ENCODE measurements around the gene VGLL2. TPM values are rescaled to one million over a fixed set of nuclear protein-coding genes. Genes with fewer than 3 reads are reported as not detected.

VGLL2 gene
- total and polyA plus RNA-seq, 2 of the 13 experiments (the other 11 are each of a cell fraction or from before 2014, with no cell fraction given), result not detected

GRCh38 chr6:117267054-117267347 is 1.6 kb downstream of the VGLL2 start (continued):
- TF ChIP-seq ZNF512B (CRISPR knock-in tag; IDR thresholded peaks at IDR 0.05; ENCODE audit: borderline replicate concordance) (no peak), HMGXB3 (CRISPR knock-in tag; IDR thresholded peaks at IDR 0.05; ENCODE audit: borderline replicate concordance) (no peak), SETDB1 (CRISPR knock-in tag; IDR thresholded peaks at IDR 0.05; ENCODE audit: borderline replicate concordance) (no peak), PRPF4 (IDR thresholded peaks at IDR 0.05; ENCODE audit: low read depth, low read length, poor library complexity, severe bottlenecking) (no peak), KIAA2018 (CRISPR knock-in tag; IDR thresholded peaks at IDR 0.05; ENCODE audit: borderline replicate concordance) (no peak), KDM6A (CRISPR knock-in tag; IDR thresholded peaks at IDR 0.05; ENCODE audit: low read depth) (no peak), ZNF572 (CRISPR knock-in tag; IDR thresholded peaks at IDR 0.05) (no peak)
